Stimulated activated CD8-positive, alpha-beta memory T cell treated with anti-CD3 and anti-CD28 coated beads, Interleukin-2, amount 100 ng/mL, for 48 hours (primary cell): Measurements from ENCODE around the gene PLCH1.
"Not testable (repeated sequence)": the region's sequence is repeated elsewhere in the genome, so short reads cannot be mapped to it uniquely, and the experiment has no call there.

Experiments used
- DNase-seq, 2 donors: peaks; one replicate each; pipeline ENCODE4 v3.0.0-alpha.2; 2020; ENCODE audit warnings: low read depth in 2 of 2

PLCH1 gene

DNA sequence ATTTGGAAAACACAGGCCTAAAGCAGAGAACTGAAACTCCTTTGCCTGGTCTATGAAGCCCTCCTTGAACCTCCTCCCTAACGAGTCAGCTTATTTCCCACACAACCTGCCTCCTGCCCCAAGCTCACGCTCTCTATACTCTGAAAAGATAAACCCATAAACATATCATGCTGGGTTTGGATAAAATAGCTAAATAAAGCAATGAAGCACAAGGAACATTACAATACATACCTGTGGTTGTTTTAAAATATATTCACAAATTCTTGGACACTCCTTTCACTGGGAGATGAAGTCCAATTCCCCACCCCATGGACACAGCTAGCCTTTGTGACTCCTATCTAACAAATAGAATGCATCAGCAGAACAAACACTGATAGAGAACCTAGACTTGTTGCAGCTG lies 98.2 kb downstream of the PLCH1 start:
- DNase-seq, result no peak

DNA sequence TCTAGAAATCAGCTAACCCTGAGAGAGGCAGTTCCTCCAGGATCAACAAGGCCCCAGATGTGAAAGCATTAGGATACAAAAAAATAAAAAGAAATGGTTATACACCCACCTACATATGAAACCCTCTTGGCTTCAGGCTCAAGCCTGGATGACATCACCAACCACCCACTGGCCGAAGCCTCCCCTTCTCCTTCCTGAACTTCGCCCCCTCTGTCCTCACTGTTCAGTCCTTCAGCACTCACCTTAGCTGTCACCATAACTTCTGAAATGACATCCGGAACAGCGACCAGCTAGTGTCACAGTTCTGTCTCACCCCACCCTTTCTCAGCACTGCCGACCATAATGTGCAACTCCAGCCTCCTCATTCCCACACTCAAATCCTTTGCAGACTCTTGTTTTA lies 98.7 kb downstream of the PLCH1 start:
- DNase-seq, result no peak

DNA sequence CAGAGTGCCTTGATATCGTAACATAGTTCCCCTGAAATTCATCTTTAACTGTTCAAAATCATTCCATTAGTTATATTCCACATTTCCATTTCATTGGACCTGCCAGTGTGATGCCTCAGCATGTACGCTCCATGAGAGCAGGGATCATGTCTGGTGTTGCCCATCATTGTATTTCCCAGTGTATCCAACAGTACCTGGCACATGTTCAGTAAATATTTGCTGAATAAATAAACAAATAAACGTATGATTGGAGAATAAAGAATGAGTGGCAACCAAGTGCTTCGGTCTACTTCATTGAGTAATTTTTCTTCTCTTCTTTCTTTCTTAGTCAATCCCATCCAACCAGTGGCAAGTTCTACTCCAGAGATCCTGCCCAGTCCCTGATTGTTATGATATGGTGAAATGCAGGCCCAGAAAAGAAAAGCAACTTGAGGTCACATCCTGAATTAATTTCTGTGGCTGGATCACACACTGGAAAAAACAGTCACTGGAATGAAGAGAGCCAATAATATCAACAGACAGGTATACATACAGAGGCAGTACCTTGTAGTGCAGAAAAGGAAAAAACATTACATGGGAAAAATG lies 101.2 kb downstream of the PLCH1 start:
- no peak for DNase-seq

DNA sequence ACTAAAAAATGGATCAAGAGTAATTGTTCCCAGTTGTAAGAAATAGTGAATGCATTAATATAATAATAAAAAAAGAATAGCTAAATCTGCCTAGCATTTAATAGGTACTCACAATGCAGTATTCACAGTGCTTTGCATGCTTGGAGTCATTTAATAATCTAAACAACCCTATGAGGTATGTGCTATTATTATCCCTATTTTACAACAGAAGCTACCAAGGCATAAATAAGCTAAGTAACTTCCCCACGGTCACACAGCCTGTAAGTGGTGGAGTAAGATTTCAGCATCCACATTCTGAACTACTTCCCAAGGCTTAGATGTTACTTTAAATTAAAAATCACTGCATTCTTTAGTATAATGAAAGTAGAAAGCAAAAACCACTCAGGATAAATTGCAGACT lies 102.9 kb downstream of the PLCH1 start:
- DNase-seq, result no peak

DNA sequence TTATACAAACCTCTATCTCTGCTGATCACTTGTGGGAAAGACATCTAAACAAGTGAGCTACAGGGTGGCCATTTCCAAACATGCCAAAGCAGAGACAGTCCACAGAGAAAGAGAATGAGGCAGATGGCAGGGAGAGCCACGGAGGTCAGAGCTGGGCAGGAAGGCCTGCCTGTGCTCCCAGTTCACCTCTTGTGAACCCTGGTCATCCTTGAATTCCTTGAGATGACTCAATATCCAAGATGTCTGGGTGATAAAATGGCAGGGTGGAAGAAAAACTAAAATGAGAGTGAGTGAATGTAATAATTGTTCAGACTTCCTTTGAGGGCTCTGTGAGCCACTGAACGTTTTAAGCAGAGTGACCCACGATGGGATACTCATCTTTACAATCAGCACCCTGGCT lies 104.8 kb downstream of the PLCH1 start:
- DNase-seq, result no peak

DNA sequence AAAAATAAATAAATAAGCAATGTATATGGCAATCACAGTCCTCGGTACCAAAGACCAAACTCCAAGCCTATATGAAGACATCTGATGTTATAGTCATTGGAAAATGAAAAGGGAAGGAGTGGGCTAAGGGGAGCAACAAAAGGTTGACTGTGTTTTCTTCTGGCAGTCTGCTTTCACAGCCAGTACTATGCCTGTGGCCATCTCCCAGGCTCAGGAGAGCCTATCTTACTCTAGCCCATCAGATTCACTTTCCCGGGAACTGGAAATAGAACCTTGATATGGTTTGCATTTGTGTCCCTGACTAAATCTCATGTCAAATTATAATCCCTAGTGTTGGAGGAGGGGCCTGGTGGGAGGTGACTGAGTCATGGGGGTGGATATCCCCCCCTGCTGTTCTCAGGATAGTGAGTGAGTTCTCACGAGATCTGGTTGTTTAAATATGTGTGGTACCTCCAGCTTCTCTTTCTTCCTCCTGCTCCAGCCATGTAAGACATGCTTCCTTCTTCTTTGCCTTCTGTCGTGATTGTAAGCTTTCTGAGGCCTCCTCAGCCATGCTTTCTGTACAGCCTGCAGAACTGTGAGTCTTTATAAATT lies 105.3 kb downstream of the PLCH1 start:
- no peak for DNase-seq

DNA sequence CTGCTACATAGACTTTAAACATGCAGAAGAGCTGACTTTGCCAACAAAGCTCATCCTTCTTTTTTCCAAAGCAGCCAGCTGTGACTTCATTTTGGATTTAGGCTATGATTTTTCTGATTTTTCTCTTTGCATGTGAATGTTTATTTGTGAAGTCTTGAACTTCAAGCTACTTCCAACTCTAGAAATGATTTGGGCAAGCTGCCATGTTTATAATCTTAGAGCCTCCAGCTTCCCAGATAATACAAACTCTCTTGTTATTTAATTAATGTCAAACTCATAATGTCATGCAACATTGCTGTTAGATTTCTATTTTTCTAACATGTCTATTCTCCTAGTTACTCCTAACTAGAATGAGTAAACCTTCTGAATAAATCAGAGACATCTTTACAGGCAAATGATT lies 106.4 kb downstream of the PLCH1 start:
- not testable (repeated sequence) for DNase-seq

DNA sequence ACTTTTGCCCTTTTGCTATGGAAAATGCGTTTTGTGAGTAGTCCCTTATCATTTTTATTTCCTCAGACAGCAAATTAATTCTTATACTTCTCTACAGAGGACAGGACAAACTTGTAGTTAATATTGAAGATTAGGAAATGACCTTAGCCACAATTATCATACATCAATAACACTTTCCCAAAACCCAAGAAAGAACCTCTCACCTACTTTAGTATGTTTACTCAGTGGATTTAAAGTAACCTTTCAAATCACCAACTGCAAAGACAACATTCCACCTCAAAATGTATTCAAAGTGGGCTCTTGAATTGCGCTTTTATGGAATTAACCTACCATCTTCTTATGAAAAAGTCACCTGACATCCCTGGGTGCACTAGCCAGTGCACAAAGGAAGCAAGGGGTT lies 107.3 kb downstream of the PLCH1 start:
- no peak for DNase-seq

DNA sequence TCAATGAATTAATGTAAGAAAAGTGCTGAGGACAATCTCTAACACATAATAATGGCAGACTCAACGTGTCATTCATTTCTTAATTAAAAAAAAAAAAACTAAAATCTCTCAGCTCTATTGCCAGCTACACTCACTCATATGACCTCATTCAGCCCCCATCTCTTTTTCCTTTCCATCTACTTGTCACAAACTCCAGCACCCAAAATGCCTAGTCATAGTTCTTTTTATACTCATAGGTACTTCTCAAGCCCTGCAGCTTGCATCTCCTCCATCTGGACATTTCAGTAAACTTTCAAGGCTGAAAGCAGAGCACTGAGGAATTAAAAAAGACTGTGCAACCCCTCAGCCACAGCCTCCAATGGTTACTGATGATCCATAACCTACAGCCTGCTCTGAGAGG lies 109.8 kb downstream of the PLCH1 start:
- no peak for DNase-seq

DNA sequence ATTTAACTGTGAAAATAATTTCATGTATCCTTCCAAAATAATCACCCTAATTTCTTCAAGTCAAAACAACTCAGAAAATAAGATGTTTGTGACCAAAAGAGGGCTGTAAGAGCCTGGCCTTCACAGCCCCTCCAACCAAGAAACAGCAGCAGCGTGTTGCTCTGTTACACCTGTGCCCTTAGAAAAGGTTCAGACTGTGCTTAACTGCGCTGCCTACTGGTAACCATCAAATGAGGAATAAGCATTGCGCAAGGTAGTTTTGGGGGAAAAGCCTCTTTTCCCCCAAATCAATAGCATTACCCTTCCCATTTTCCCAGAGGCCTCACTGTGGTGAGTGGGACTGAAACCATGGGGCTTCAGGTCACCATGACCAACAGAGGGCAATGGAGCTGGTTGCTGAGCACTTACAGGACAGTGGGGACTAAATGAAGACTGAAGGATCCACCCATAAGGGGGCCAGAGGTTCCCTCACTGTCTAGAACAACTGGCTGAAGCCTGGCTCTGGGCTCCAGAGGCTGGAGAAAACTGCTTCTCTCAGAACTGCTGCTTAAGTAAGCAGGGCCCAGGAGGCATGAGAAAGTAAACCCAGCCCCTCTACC lies 110.7 kb downstream of the PLCH1 start:
- no peak for DNase-seq

DNA sequence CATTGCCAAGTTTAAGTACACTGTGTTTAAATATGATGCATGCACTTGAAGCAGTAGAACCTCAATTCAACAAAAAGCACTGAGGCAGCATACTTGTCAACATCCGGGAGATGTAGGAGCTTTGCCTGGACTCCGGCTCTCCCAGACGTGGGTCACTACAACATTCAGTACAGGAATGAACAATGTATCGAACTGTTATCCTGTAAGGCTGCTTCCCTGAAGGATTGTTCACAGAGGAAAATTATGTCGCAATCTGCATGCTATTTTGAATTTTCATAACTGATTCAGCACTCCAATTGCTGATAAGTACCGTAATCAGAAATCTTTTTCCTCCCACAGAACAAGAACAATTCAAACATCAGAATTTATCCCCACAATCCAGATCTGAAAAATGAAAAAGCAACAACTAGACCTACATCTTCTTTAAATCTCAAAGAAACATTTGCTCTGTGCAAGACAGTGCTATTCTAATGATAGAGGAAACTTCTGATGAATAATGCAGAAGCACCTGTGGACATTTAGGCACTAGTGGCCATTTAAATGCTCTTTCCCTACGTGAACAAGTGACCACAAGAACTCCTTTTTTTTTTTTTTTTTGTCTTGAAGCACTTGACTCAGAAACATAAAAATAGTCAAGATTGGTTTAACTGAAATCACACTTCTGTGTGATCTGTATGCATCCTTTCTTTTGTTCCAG lies 113.4 kb downstream of the PLCH1 start:
- no peak for DNase-seq

DNA sequence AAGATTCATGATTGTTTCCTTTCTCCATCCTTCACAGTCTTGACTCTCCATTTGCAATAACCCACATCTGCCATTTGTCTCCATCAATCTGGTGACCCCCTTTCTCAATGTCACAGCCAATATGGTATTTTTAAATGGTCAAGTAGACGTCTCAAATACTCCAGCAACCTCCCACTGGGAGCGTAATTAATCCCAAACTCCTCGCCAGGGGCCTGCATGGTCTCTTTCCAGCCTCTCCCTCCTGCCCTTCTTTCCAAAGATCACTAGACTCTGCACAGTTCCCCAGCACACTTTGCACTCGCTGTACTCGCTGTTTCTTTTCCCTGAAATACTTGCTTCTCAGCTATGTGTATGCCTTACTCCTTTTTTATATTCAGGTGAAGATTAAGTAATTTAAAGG lies 115.3 kb downstream of the PLCH1 start:
- DNase-seq, result no peak

DNA sequence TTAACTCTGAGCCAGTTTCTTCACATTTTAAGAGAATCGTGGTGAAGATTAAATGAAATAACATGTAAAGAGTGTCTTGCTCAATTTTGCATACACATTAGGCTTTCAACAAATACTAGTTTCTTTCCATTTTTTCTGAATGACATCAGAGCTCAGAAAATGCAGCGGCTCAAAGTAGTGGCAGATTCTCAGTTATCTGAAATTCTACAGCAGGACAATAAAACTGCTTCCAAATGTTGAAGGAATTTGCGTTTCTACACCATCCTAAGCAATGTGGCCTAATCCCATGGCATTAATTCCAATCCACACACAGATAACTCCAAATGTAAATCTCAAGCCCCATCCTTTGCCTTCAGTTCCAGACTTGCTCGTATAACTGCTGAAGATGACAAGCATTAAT lies 115.8 kb downstream of the PLCH1 start:
- DNase-seq, result no peak

DNA sequence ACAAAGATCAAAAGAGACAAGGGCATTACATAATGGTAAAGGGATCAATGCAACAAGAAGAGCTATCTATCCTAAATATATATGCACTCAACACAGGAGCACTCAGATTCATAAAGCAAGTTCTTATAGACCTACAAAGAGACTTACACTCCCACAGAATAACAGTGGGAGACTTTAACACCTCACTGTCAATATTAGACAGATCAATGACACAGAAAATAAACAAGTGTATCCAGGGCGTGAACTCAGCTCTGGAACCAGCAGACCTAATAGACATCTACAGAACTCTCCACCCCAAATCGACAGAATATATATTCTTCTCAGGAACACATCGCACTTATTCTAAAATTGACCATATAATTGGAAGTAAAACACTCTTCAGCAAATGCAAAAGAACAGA lies 122.2 kb downstream of the PLCH1 start:
- not testable (repeated sequence) for DNase-seq

DNA sequence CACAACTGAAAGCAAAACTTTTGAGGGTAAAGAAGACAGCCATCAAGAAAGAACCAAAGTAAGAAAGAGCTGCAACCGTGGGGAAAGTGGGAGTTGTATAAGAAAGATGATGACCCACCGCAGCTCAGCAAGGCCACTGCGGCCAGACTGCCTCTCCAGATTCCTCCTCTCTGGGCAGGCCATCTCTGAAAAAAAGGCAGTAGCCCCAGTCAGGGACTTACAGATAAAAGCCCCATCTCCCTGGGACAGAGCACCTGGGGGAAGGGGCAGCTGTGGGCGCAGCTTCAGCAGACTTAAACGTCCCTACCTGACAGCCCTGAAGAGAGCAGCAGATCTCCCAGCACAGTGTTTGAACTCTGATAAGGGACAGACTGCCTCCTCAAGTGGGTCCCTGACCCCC lies 124.3 kb downstream of the PLCH1 start:
- not testable (repeated sequence) for DNase-seq

DNA sequence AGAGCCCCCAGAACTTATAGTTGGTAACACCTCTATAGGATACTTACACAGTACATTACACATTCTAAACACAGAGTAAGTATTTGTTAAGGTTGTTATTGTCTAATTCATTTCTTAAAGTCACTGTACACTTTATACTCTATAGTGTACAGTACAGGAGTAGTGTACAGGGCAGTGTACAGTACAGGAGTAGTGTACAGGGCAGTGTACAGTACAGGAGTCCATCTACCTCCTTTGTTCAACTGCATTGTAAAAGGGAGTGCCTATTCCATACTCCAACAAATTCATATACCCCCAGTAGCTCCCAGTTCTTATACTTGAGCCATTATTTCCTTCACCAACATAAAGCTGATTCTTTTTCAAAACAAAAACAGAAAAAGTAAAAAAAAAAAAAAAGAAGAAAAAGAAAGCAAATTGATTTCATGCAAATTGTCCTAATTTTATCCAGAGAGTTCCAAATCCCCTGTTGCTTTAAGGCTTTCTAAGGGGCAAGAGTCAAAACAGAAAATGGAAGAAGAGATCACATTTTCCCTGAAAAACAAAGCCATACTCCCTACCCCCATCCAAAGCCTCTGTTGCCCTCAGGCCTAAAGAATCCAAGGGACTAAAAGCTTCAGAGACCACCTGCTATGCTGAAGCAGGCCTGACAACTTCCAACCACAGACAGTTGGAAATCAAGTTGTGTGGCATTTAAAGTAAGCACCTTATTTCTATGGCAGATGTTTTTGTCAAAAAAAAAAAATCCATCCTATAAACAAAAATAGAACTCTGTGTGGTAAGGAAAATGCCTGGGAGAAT lies 125.6 kb downstream of the PLCH1 start:
- DNase-seq, result no peak

DNA sequence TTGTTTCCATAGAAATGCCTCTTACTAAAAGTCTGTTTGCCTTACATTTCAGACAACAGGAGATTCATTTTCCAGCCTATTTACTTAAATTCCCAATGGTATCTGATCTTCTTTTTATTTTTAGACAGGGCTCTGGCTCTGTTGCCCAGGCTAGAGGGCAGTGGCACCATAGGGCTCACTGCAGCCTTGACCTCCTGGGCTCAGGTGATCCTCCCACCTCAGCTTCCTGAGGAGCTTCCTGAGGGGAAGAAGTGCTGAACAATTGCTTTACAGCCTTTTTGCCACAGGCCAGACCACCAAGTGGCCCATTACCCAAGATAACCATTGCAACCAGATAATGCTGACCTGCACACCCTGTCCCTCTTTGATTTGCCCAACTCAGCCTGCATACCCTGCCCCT lies 126.3 kb downstream of the PLCH1 start:
- no peak for DNase-seq

DNA sequence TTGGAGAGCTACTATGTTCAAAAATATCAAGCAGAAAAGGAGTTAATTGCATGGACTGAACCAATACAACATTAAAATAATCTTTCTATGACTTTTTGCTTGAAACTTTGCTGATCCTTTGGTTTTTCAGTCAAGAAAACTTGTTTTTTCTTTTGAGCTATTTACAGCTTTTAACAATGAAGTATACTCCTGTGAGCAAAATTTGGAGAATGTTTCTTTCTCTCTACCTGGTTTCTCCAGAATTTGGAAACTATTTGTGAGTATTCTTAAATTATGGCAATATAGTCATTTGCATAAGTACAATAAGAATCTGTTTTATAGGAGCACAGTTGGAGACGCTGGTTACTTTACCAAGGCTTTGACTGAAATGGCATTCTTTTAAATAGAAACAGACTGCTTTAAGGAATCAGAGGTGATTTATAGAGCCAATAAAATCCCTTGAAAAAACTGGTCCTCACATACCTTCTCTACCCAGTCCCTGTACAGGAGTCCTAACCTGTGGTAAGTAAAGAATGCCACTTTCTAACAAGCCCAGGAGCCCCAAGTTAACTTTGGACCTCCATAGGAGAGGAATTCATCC lies 127.4 kb downstream of the PLCH1 start:
- no peak for DNase-seq

DNA sequence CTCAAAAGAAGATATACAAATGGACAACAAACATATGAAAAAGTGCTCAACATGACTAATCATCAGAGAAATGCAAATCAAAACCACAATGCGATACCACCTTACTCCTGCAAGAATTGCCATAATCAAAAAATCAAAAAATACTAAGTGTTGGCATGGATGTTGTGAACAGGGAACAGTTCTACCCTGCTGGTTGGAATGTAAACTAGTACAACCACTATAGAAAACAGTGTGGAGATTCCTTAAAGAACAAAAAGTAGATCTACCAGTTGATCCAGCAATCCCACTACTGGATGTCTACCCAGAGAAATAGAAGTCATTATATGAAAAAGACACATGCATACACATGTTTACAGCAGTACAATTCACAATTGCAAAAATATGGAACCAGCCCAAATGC lies 129.7 kb downstream of the PLCH1 start:
- DNase-seq, result not testable (repeated sequence)

DNA sequence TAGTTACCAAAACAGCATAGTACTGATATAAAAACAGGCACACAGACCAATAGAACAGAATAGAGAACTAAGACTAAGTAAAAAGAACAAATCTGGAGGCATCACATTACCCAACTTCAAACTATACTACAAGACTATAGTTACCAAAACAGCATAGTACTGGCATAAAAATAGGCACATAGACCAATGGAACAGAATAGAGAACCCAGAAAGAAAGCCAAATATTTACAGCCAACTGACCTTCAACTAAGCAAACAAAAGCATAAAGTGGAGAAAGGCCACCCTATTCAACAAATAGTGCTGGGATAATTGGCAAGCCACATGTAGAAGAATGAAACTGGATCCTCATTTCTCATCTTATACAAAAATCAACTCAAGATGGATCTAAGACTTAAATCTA lies 130.5 kb downstream of the PLCH1 start:
- DNase-seq, result not testable (repeated sequence)

DNA sequence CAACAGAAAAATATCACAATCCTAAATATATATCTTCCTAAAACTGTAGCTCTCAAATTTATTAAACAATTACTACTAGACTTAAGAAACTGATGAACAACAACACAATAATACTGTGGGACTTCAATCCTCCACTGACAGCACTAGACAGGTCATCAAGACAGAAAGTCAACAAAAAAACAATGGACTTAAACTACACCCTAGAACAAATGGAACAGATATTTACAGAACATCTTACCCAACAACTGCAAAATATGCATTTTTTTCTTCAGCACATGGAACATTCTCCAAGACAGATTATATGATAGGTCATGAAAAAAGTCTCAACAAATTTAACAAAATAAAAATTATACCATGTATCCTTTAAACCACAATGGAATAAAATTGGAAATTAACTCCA lies 133.4 kb downstream of the PLCH1 start:
- no peak for DNase-seq

DNA sequence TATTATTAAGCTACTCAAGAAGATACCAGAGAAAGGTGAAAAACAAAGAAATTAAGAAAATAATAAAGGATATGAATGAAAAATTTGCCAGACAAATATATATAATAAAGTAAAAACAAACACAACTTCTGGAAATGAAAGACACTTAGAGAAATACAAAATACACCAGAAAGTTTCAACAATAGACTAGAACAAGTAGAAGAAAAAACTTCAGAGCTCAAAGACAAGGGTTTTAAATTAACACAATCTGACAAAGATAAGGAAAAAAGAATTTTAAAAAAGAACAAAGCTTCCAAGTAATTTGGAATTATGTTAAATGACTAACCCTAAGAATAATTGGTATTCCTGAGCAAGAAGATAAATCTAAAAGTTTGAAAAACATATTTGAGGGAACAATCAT lies 135.3 kb downstream of the PLCH1 start:
- DNase-seq, result no peak
